ENCODE results near the gene LRP5.

DNA sequence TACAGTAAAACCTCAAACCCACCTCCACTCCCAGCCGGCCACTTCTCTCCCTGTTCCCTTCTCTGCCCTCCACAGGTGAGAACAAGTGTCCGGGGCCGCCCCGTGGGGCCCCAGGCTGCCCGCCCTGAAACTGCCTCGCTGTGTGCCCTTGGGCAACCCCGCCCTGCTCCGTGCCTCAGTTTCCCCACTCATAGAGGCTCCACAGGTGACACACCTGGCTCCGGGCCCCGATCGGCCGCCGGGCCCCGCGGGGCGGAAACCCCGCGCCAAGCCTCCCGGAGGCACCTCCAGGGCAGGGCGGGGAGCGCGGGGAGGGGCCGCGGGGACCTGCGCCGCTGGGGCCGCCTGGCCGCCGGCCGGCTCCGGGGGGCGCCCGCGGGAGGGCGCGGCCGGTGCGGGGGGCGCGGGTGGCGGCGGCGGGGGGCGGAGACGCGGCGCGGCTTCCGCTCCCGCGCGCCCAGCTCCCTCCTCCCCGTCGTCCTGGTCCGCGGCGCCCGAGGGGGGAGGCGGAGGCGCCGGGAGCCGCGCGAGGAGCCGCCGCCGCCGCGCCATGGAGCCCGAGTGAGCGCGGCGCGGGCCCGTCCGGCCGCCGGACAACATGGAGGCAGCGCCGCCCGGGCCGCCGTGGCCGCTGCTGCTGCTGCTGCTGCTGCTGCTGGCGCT lies at the start of gene LRP5:
- TF ChIP-seq POLR2A (IDR thresholded peaks at IDR 0.05): no peak
- no peak for TF ChIP-seq POLR2AphosphoS5 (IDR thresholded peaks at IDR 0.05)
